Measurements from ENCODE around the gene RPS15.
"Not testable (repeated sequence)": the region's sequence is repeated elsewhere in the genome, so short reads cannot be mapped to it uniquely, and the experiment has no call there.

The RPS15 gene

GRCh38 chr19:1410136-1410786 is 27.9 kb upstream of the RPS15 start:
- no peak for DNase-seq
- peaks cover 43 to 61% of the 10 kb centered on the region in 2 donors for H3K4me1 Mint-ChIP-seq

GRCh38 chr19:1410789-1411188 is 27.4 kb upstream of the RPS15 start:
- peaks cover 44 to 66% of the 10 kb centered on the region in 2 donors for H3K4me1 Mint-ChIP-seq
- no peak for DNase-seq
- peak overlapping the region; percentile 19 to 44 for H3K4me3 Mint-ChIP-seq
- peaks cover 27 to 35% of the 10 kb centered on the region in 2 donors for H3K36me3 Mint-ChIP-seq
- H3K27me3 Mint-ChIP-seq: no peaks in the 10 kb centered on the region
- H3K9me3 Mint-ChIP-seq: no peaks in the 10 kb centered on the region
- ATAC-seq (replicated peaks): no peak
- peak overlapping the region; percentile 70 for H3K27ac Mint-ChIP-seq

More at GRCh38 chr19:1410136-1410786, 27.9 kb upstream of the RPS15 start:
- Mint-ChIP-seq H3K9me3 (no peaks in the 10 kb centered on the region), H3K27ac (peak overlapping the region; percentile 70), H3K27me3 (no peaks in the 10 kb centered on the region), H3K36me3 (peaks cover 26 to 31% of the 10 kb centered on the region in 2 donors), H3K4me3 (peak overlapping the region; percentile 92 to 94)
- ATAC-seq (replicated peaks): no peak

GRCh38 chr19:1411255-1412191 is 26.7 kb upstream of the RPS15 start:
- Mint-ChIP-seq H3K4me1 (peaks cover 44 to 71% of the 10 kb centered on the region in 2 donors), H3K36me3 (peaks cover 31 to 40% of the 10 kb centered on the region in 2 donors), H3K9me3 (no peaks in the 10 kb centered on the region), H3K4me3 (no peak overlapping the region), H3K27ac (peak overlapping the region; percentile 42), H3K27me3 (no peaks in the 10 kb centered on the region)
- DNase-seq: no peak
- ATAC-seq (replicated peaks): no peak

GRCh38 chr19:1412323-1412923 is 25.8 kb upstream of the RPS15 start:
- H3K27me3 Mint-ChIP-seq: no peaks in the 10 kb centered on the region
- ATAC-seq (replicated peaks) (no peak), DNase-seq (no peak)
- H3K36me3 Mint-ChIP-seq: peaks cover 33 to 43% of the 10 kb centered on the region in 2 donors
- H3K9me3 Mint-ChIP-seq: no peaks in the 10 kb centered on the region
- no peak overlapping the region for H3K4me3 Mint-ChIP-seq
- H3K27ac Mint-ChIP-seq: no peak overlapping the region
- H3K4me1 Mint-ChIP-seq: peaks cover 46 to 73% of the 10 kb centered on the region in 2 donors

GRCh38 chr19:1412995-1413800 is 25.0 kb upstream of the RPS15 start:
- Mint-ChIP-seq H3K36me3 (peaks cover 35 to 51% of the 10 kb centered on the region in 2 donors), H3K9me3 (no peaks in the 10 kb centered on the region), H3K27me3 (no peaks in the 10 kb centered on the region), H3K4me3 (no peak overlapping the region), H3K4me1 (peaks cover 49 to 78% of the 10 kb centered on the region in 2 donors), H3K27ac (no peak overlapping the region)
- no peak for ATAC-seq (replicated peaks)
- DNase-seq: no peak

GRCh38 chr19:1416014-1416841 is 22.0 kb upstream of the RPS15 start:
- Mint-ChIP-seq H3K27ac (peak overlapping the region; percentile 42), H3K4me3 (peak overlapping the region in 1 of 2 donors; percentile 21), H3K4me1 (peaks cover 28 to 51% of the 10 kb centered on the region in 2 donors), H3K27me3 (no peaks in the 10 kb centered on the region), H3K36me3 (peaks cover 32 to 49% of the 10 kb centered on the region in 2 donors), H3K9me3 (no peaks in the 10 kb centered on the region)
- DNase-seq: no peak
- no peak for ATAC-seq (replicated peaks)

- no peaks in the 10 kb centered on the region for H3K9me3 Mint-ChIP-seq
These were observed 21.1 kb upstream of the RPS15 start for GRCh38 chr19:1417145-1417544.

GRCh38 chr19:1417681-1418495 is 20.3 kb upstream of the RPS15 start:
- ATAC-seq (replicated peaks): no peak
- Mint-ChIP-seq H3K4me1 (peaks cover 23 to 42% of the 10 kb centered on the region in 2 donors), H3K27ac (no peak overlapping the region), H3K9me3 (no peaks in the 10 kb centered on the region), H3K36me3 (peaks cover 42 to 56% of the 10 kb centered on the region in 2 donors), H3K27me3 (no peaks in the 10 kb centered on the region), H3K4me3 (no peak overlapping the region)
- DNase-seq: no peak

More at GRCh38 chr19:1417145-1417544, 21.1 kb upstream of the RPS15 start:
- Mint-ChIP-seq H3K4me3 (no peak overlapping the region), H3K27ac (no peak overlapping the region), H3K4me1 (peaks cover 23 to 42% of the 10 kb centered on the region in 2 donors), H3K36me3 (peaks cover 35 to 49% of the 10 kb centered on the region in 2 donors), H3K27me3 (no peaks in the 10 kb centered on the region)
- no peak for DNase-seq
- no peak for ATAC-seq (replicated peaks)

- no peak overlapping the region for H3K27ac Mint-ChIP-seq
These were observed 19.8 kb upstream of the RPS15 start for GRCh38 chr19:1418496-1418775.

GRCh38 chr19:1418951-1419738 is 19.1 kb upstream of the RPS15 start:
- no peak for DNase-seq
- H3K27ac Mint-ChIP-seq: no peak overlapping the region
- peaks cover 40 to 64% of the 10 kb centered on the region in 2 donors for H3K36me3 Mint-ChIP-seq

More at GRCh38 chr19:1418496-1418775, 19.8 kb upstream of the RPS15 start:
- DNase-seq (no peak), ATAC-seq (replicated peaks) (no peak)
- Mint-ChIP-seq H3K4me3 (no peak overlapping the region), H3K4me1 (peaks cover 19 to 41% of the 10 kb centered on the region in 2 donors), H3K27me3 (no peaks in the 10 kb centered on the region), H3K9me3 (no peaks in the 10 kb centered on the region), H3K36me3 (peaks cover 38 to 61% of the 10 kb centered on the region in 2 donors)

GRCh38 chr19:1420085-1420484 is 18.1 kb upstream of the RPS15 start:
- Mint-ChIP-seq H3K36me3 (peaks cover 43 to 72% of the 10 kb centered on the region in 2 donors), H3K4me1 (peaks cover 16 to 42% of the 10 kb centered on the region in 2 donors)
- ATAC-seq (replicated peaks); DNase-seq; H3K4me3 Mint-ChIP-seq; H3K27me3 Mint-ChIP-seq; H3K9me3 Mint-ChIP-seq; H3K27ac Mint-ChIP-seq: not testable (repeated sequence)

More at GRCh38 chr19:1418951-1419738, 19.1 kb upstream of the RPS15 start:
- H3K4me1 Mint-ChIP-seq: peaks cover 17 to 37% of the 10 kb centered on the region in 2 donors
- no peak overlapping the region for H3K4me3 Mint-ChIP-seq
- H3K9me3 Mint-ChIP-seq: no peaks in the 10 kb centered on the region
- no peaks in the 10 kb centered on the region for H3K27me3 Mint-ChIP-seq
- no peak for ATAC-seq (replicated peaks)

GRCh38 chr19:1420590-1420989 is 17.6 kb upstream of the RPS15 start:
- no peak for DNase-seq
- no peak for ATAC-seq (replicated peaks)
- Mint-ChIP-seq H3K9me3 (no peaks in the 10 kb centered on the region), H3K27me3 (no peaks in the 10 kb centered on the region), H3K4me1 (peaks cover 15 to 38% of the 10 kb centered on the region in 2 donors), H3K36me3 (peaks cover 46 to 71% of the 10 kb centered on the region in 2 donors), H3K27ac (no peak overlapping the region), H3K4me3 (no peak overlapping the region)

Measured in stimulated activated naive B cell treated with anti-CD40 and anti-IgM and Interleukin-4, amounts not matched to agents 10 μg/mL and 1 μg/mL and 100 μg/mL, for 72 hours (primary cell).